ENCODE data around the gene TIGD2.

Gene TIGD2

DNA sequence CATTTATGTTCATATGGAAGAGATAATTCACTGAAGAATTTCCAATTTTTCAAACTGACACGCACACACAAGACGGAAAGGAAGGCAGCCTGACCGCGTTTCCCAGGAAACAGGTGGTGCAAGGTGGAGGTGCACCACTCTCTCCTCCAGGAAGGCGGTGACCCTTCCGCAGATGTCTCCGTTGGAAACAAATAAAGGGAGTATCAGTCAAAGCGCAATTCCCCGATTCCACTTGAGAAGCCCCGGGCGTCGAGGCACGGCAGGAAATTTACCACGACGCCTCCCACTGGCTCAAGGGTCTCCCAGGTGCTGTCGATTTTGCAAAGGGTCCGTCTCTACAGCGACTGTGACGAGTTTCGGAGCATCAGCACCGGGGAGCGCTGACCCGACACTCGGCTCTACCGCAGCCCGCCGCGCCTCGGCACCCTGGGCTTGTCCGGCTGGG is 770 bp upstream of the TIGD2 start:
- TF ChIP-seq EZH2phosphoT487 (IDR thresholded peaks at IDR 0.05; ENCODE audit: low read depth) (no peak), CTCF (IDR thresholded peaks at IDR 0.05; ENCODE audit: low read depth, low read length) (no peak)
- Histone ChIP-seq H2AFZ (ENCODE audit: low read depth, low read length) (no peak overlapping the region), H4K20me1 (ENCODE audit: insufficient read depth, low read length) (no peaks in the 10 kb centered on the region), H3K36me3 (replicated peaks; ENCODE audit: low read depth, low read length) (peaks cover 42% of the 10 kb centered on the region), H3K9me3 (ENCODE audit: insufficient read depth, low read length) (peaks cover 38% of the 10 kb centered on the region), H3K4me2 (ENCODE audit: low read length) (peak overlapping the region; percentile 97), H3K27me3 (ENCODE audit: low read depth, low read length) (no peaks in the 10 kb centered on the region), H3K27ac (ENCODE audit: low read length) (no peak overlapping the region), H3K9ac (ENCODE audit: low read length) (peak overlapping the region; percentile 57; the same call in 1 of the 2 replicates), H3K4me3 (ENCODE audit: low read length) (peak overlapping the region; percentile 97), H3K4me1 (ENCODE audit: low read length) (peaks cover 25% of the 10 kb centered on the region), H3K79me2 (ENCODE audit: low read length) (peaks cover 11% of the 10 kb centered on the region)

DNA sequence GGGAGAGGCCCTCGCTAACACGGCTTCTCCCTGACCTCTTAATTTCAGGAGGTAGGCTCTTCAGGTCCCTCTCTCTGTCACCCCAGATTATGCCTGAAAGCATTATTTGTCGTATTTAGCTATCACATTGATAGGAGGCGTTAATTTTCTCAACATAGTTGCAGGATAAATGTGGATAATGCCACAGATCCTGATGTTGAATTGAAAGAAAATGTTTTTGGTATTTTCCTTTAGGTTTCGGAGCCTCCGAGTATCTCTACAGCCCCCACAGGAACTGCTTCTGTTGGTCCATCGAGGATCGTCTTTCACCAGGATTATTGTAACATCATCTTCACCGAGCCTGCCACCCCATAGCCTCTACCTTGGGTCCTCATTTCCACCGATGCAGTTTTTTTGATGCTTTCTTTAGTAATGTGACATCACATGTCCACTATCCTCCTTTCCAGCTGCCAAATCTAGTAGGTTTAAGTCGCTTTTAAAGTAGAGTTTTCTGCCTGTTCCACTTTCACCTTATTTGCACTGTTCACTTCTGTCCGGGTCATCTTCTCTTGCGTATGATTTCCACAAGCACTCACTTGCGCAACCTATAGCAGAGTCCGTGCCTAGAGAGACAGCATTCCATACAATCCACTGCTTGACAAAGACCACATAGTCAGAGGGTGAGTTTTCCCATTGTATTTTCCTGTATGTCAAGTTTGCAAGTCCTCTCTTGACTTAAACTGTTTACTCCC is 665 bp downstream of the TIGD2 start:
- no peaks in the 10 kb centered on the region for H3K27me3 ChIP-seq (ENCODE audit: low read depth, low read length)
- H4K20me1 ChIP-seq (ENCODE audit: insufficient read depth, low read length) = no peaks in the 10 kb centered on the region
- peak overlapping the region; percentile 53 for H3K27ac ChIP-seq (ENCODE audit: low read length)
- H3K4me2 ChIP-seq (ENCODE audit: low read length) = peak overlapping the region; percentile 97
- peaks cover 11% of the 10 kb centered on the region for H3K79me2 ChIP-seq (ENCODE audit: low read length)
- no peak for TF ChIP-seq CTCF (IDR thresholded peaks at IDR 0.05; ENCODE audit: low read depth, low read length)
- peaks cover 25% of the 10 kb centered on the region for H3K4me1 ChIP-seq (ENCODE audit: low read length)
- H3K9ac ChIP-seq (ENCODE audit: low read length) = peak overlapping the region; percentile 88
- H2AFZ ChIP-seq (ENCODE audit: low read depth, low read length) = peak overlapping the region; percentile 83; the same call in 1 of the 2 replicates
- H3K36me3 ChIP-seq (replicated peaks; ENCODE audit: low read depth, low read length) = peaks cover 47% of the 10 kb centered on the region
- H3K9me3 ChIP-seq (ENCODE audit: insufficient read depth, low read length) = peaks cover 38% of the 10 kb centered on the region
- H3K4me3 ChIP-seq (ENCODE audit: low read length) = peak overlapping the region; percentile 97

DNA sequence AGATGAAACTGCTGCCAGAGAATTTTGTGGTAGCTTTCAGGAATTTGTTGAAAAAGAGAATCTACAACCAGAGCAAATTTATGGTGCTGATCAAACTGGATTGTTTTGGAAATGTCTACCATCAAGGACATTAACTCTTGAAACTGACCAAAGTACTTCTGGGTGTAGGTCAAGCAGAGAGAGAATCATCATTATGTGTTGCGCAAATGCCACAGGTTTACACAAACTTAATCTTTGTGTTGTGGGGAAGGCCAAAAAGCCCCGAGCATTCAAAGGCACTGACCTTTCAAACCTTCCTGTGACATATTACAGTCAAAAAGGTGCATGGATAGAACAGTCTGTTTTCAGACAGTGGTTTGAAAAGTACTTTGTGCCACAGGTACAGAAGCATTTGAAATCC is 2.1 kb downstream of the TIGD2 start:
- TF ChIP-seq EZH2phosphoT487 (IDR thresholded peaks at IDR 0.05; ENCODE audit: low read depth) (no peak), CTCF (IDR thresholded peaks at IDR 0.05; ENCODE audit: low read depth, low read length) (no peak)
- Histone ChIP-seq H2AFZ (ENCODE audit: low read depth, low read length) (no peak overlapping the region), H3K9ac (ENCODE audit: low read length) (no peak overlapping the region), H3K9me3 (ENCODE audit: insufficient read depth, low read length) (peaks cover 30% of the 10 kb centered on the region), H3K4me2 (ENCODE audit: low read length) (peak overlapping the region; percentile 55; the same call in 1 of the 2 replicates), H3K27me3 (ENCODE audit: low read depth, low read length) (no peaks in the 10 kb centered on the region), H3K4me3 (ENCODE audit: low read length) (no peak overlapping the region), H3K36me3 (replicated peaks; ENCODE audit: low read depth, low read length) (peaks cover 50% of the 10 kb centered on the region), H3K79me2 (ENCODE audit: low read length) (peaks cover 11% of the 10 kb centered on the region), H3K4me1 (ENCODE audit: low read length) (peaks cover 25% of the 10 kb centered on the region), H3K27ac (ENCODE audit: low read length) (no peak overlapping the region; the same call in 1 of the 2 replicates), H4K20me1 (ENCODE audit: insufficient read depth, low read length) (no peaks in the 10 kb centered on the region)

- Histone ChIP-seq H3K9ac (ENCODE audit: low read length) (no peak overlapping the region), H3K36me3 (replicated peaks; ENCODE audit: low read depth, low read length) (peaks cover 50% of the 10 kb centered on the region), H4K20me1 (ENCODE audit: insufficient read depth, low read length) (no peaks in the 10 kb centered on the region), H3K27ac (ENCODE audit: low read length) (peak overlapping the region; percentile 50), H3K79me2 (ENCODE audit: low read length) (peaks cover 11% of the 10 kb centered on the region), H3K9me3 (ENCODE audit: insufficient read depth, low read length) (peaks cover 24% of the 10 kb centered on the region), H2AFZ (ENCODE audit: low read depth, low read length) (no peak overlapping the region), H3K4me2 (ENCODE audit: low read length) (peak overlapping the region; percentile 55), H3K27me3 (ENCODE audit: low read depth, low read length) (no peaks in the 10 kb centered on the region), H3K4me3 (ENCODE audit: low read length) (peak overlapping the region; percentile 31; the same call in 1 of the 2 replicates), H3K4me1 (ENCODE audit: low read length) (peaks cover 25% of the 10 kb centered on the region)
- no peak for TF ChIP-seq EZH2phosphoT487 (IDR thresholded peaks at IDR 0.05; ENCODE audit: low read depth)
Observed at GRCh38 chr4:89114100-89114499, 2.8 kb downstream of the TIGD2 start.

All from OCI-LY3 (cell line).